GM19324 (cell line): ENCODE measurements around the gene RAG1.

Experiments
- ATAC-seq: cut with Tn5 transposase; IDR thresholded peaks from one replicate; pipeline ENCODE4 v1.9.1; 2021; ENCODE audit warnings: mild to moderate bottlenecking, moderate library complexity; ENCODE audit not compliant: unreplicated experiment, low FRiP score

Gene RAG1

GRCh38 chr11:36627006-36627405 is 59.2 kb downstream of the RAG1 start:
- no peak for ATAC-seq

- ATAC-seq = no peak
Observed at GRCh38 chr11:36627471-36627870, 59.7 kb downstream of the RAG1 start.

- no peak for ATAC-seq
Observed at GRCh38 chr11:36628141-36628540, 60.3 kb downstream of the RAG1 start.

- no peak for ATAC-seq
Observed at GRCh38 chr11:36628765-36629244, 61.0 kb downstream of the RAG1 start.
